Measurements from ENCODE around the gene ANKRD62. TPM values are rescaled to one million over a fixed set of nuclear protein-coding genes. Genes with fewer than 3 reads are reported as not detected.
A peak's percentile ranks its signal among the peaks of the same experiment; 100 is the strongest.

ANKRD62 gene
- total RNA-seq, 1 experiment from 2014 or later: not detected

- TF ChIP-seq CTCF (conservative IDR thresholded peaks at IDR 0.05; ENCODE audit: low read depth, low read length) (no peak), EZH2 (IDR thresholded peaks at IDR 0.05; ENCODE audit: borderline replicate concordance, low read depth, low read length, poor library complexity, severe bottlenecking) (no peak)
- Histone ChIP-seq H3K27me3 (replicated peaks; ENCODE audit: insufficient read depth, low read depth, low read length, poor library complexity) (no peaks in the 10 kb centered on the region), H3K4me3 (ENCODE audit: low read depth, low read length, poor library complexity, severe bottlenecking) (no peak overlapping the region), H3K4me1 (ENCODE audit: insufficient read depth, low read length, poor library complexity, severe bottlenecking) (no peaks in the 10 kb centered on the region), H3K9me3 (ENCODE audit: low read depth, low read length, poor library complexity, severe bottlenecking) (no peaks in the 10 kb centered on the region), H3K27ac (ENCODE audit: low read depth, low read length, poor library complexity, severe bottlenecking) (no peak overlapping the region), H3K36me3 (ENCODE audit: insufficient read depth, low read length, poor library complexity, severe bottlenecking) (no peaks in the 10 kb centered on the region)
- intact Hi-C loops (cut with micrococcal nuclease; ENCODE audit: unreplicated experiment): no loop called here
- BruUV-seq (replicated peaks): no TSS peak
- CTCF ChIA-PET: interaction anchor here (0.6 to 1.1 kb wide), 2 partner anchors 63 to 212 kb away, joined by 3 read pairs; no protein-coding TSS in a partner anchor
- DNase-seq (ENCODE audit: low spot score): peak; percentile 22
- POLR2A ChIA-PET (ENCODE audit: low non-redundant PET): no interaction called here
Measured at GRCh38 chr18:12059334-12060181, 34.1 kb upstream of the ANKRD62 start.

- TF ChIP-seq EZH2 (IDR thresholded peaks at IDR 0.05; ENCODE audit: borderline replicate concordance, low read depth, low read length, poor library complexity, severe bottlenecking): no peak
- TF ChIP-seq CTCF (conservative IDR thresholded peaks at IDR 0.05; ENCODE audit: low read depth, low read length): no peak
- H3K4me1 ChIP-seq (ENCODE audit: insufficient read depth, low read length, poor library complexity, severe bottlenecking): no peaks in the 10 kb centered on the region
- POLR2A ChIA-PET (ENCODE audit: low non-redundant PET): no interaction called here
- H3K27ac ChIP-seq (ENCODE audit: low read depth, low read length, poor library complexity, severe bottlenecking): no peak overlapping the region
- intact Hi-C loops (cut with micrococcal nuclease; ENCODE audit: unreplicated experiment): no loop called here
- no peaks in the 10 kb centered on the region for H3K36me3 ChIP-seq (ENCODE audit: insufficient read depth, low read length, poor library complexity, severe bottlenecking)
- no TSS peak for BruUV-seq (replicated peaks)
- DNase-seq (ENCODE audit: low spot score): no peak
- no peaks in the 10 kb centered on the region for H3K27me3 ChIP-seq (replicated peaks; ENCODE audit: insufficient read depth, low read depth, low read length, poor library complexity)
- CTCF ChIA-PET: interaction anchor here (0.6 to 1.1 kb wide), 2 partner anchors 63 to 211 kb away, joined by 3 read pairs; no protein-coding TSS in a partner anchor
- H3K9me3 ChIP-seq (ENCODE audit: low read depth, low read length, poor library complexity, severe bottlenecking): no peaks in the 10 kb centered on the region
- H3K4me3 ChIP-seq (ENCODE audit: low read depth, low read length, poor library complexity, severe bottlenecking): no peak overlapping the region
Measured at GRCh38 chr18:12060182-12060870, 33.3 kb upstream of the ANKRD62 start.

GRCh38 chr18:12061685-12062084 is 32.0 kb upstream of the ANKRD62 start:
- H3K4me1 ChIP-seq (ENCODE audit: insufficient read depth, low read length, poor library complexity, severe bottlenecking): no peaks in the 10 kb centered on the region
- DNase-seq (ENCODE audit: low spot score): no peak
- no TSS peak for BruUV-seq (replicated peaks)
- TF ChIP-seq EZH2 (IDR thresholded peaks at IDR 0.05; ENCODE audit: borderline replicate concordance, low read depth, low read length, poor library complexity, severe bottlenecking) (no peak), CTCF (conservative IDR thresholded peaks at IDR 0.05; ENCODE audit: low read depth, low read length) (no peak)
- H3K36me3 ChIP-seq (ENCODE audit: insufficient read depth, low read length, poor library complexity, severe bottlenecking): no peaks in the 10 kb centered on the region
- ChIA-PET CTCF (no interaction called here), POLR2A (ENCODE audit: low non-redundant PET) (no interaction called here)
- no peak overlapping the region for H3K4me3 ChIP-seq (ENCODE audit: low read depth, low read length, poor library complexity, severe bottlenecking)
- intact Hi-C loops (cut with micrococcal nuclease; ENCODE audit: unreplicated experiment): no loop called here
- H3K9me3 ChIP-seq (ENCODE audit: low read depth, low read length, poor library complexity, severe bottlenecking): no peaks in the 10 kb centered on the region
- no peak overlapping the region for H3K27ac ChIP-seq (ENCODE audit: low read depth, low read length, poor library complexity, severe bottlenecking)
- H3K27me3 ChIP-seq (replicated peaks; ENCODE audit: insufficient read depth, low read depth, low read length, poor library complexity): no peaks in the 10 kb centered on the region
